ENCODE results near the gene PCDH17. TPM values are rescaled to one million over a fixed set of nuclear protein-coding genes. Genes with fewer than 3 reads are reported as not detected.

PCDH17 gene
- total RNA-seq, 1 donor from 2014 or later: under 0.01 TPM

- FAIRE-seq: no peak
- DNase-seq (ENCODE audit: low read depth): no peak
- TF ChIP-seq, protein P1, sequence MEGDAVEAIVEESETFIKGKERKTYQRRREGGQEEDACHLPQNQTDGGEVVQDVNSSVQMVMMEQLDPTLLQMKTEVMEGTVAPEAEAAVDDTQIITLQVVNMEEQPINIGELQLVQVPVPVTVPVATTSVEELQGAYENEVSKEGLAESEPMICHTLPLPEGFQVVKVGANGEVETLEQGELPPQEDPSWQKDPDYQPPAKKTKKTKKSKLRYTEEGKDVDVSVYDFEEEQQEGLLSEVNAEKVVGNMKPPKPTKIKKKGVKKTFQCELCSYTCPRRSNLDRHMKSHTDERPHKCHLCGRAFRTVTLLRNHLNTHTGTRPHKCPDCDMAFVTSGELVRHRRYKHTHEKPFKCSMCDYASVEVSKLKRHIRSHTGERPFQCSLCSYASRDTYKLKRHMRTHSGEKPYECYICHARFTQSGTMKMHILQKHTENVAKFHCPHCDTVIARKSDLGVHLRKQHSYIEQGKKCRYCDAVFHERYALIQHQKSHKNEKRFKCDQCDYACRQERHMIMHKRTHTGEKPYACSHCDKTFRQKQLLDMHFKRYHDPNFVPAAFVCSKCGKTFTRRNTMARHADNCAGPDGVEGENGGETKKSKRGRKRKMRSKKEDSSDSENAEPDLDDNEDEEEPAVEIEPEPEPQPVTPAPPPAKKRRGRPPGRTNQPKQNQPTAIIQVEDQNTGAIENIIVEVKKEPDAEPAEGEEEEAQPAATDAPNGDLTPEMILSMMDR (IDR thresholded peaks at IDR 0.05; ENCODE audit: insufficient read depth, low read length, severe bottlenecking): no peak
- Histone ChIP-seq H3K36me3 (ENCODE audit: control insufficient read depth, insufficient read depth, low read length) (no peaks in the 10 kb centered on the region), H3K27me3 (ENCODE audit: control insufficient read depth, insufficient read depth, low read length) (no peaks in the 10 kb centered on the region), H3K4me3 (ENCODE audit: low read depth, low read length) (no peak overlapping the region)
These were observed 93.1 kb downstream of the PCDH17 start for GRCh38 chr13:57724486-57725272.

DNA sequence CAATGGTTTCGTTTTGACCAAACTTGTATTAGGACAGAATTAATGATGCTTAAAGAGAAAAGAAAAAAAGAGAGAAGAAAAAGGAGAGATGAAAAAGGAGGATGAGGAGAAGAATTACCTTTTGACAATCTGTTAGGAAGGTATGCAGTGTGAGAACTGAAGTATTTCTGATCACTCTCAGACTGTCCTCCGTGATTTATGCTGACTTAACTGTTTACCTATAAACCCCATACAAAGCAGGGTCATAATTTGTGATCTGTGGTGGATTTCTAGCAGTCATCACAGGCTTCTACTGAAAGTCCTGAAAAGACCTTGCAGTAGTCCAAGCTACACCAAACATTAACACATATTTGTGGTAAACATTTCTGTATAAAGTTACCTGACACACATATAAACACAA, 93.9 kb downstream of the PCDH17 start:
- TF ChIP-seq, protein P1 (IDR thresholded peaks at IDR 0.05; ENCODE audit: insufficient read depth, low read length, severe bottlenecking): no peak
- Histone ChIP-seq H3K4me3 (ENCODE audit: low read depth, low read length) (no peak overlapping the region), H3K27me3 (ENCODE audit: control insufficient read depth, insufficient read depth, low read length) (no peaks in the 10 kb centered on the region), H3K36me3 (ENCODE audit: control insufficient read depth, insufficient read depth, low read length) (no peaks in the 10 kb centered on the region)
- no peak for DNase-seq (ENCODE audit: low read depth)
- no peak for FAIRE-seq

DNA sequence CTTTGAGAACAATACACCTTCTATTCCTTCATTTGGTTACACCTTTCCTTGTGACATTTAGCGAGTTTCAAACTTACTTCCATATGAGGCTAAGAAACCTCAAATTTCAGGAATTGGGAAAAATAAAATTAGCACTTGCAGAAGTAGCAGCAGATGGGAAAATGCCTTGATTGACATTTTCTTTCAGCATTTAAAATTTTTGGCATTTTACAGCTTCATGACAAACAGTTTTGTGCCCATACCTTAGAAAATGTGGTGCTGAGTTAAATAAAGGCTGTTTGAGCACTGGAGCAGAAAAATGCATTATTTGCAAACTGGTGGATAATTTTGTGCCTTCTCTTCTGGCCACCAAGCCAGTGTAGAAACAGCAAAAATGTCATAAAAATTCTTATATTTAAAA, 95.4 kb downstream of the PCDH17 start:
- TF ChIP-seq, protein P1 (IDR thresholded peaks at IDR 0.05; ENCODE audit: insufficient read depth, low read length, severe bottlenecking): no peak
- DNase-seq (ENCODE audit: low read depth) (no peak), FAIRE-seq (no peak)
- Histone ChIP-seq H3K4me3 (ENCODE audit: low read depth, low read length) (no peak overlapping the region), H3K36me3 (ENCODE audit: control insufficient read depth, insufficient read depth, low read length) (no peaks in the 10 kb centered on the region), H3K27me3 (ENCODE audit: control insufficient read depth, insufficient read depth, low read length) (no peaks in the 10 kb centered on the region)

- Histone ChIP-seq H3K27me3 (ENCODE audit: control insufficient read depth, insufficient read depth, low read length) (no peaks in the 10 kb centered on the region), H3K4me3 (ENCODE audit: low read depth, low read length) (no peak overlapping the region), H3K36me3 (ENCODE audit: control insufficient read depth, insufficient read depth, low read length) (no peaks in the 10 kb centered on the region)
- DNase-seq (ENCODE audit: low read depth): no peak
- no peak for FAIRE-seq
- TF ChIP-seq, protein P1 (IDR thresholded peaks at IDR 0.05; ENCODE audit: insufficient read depth, low read length, severe bottlenecking): no peak
These were observed 102.8 kb downstream of the PCDH17 start for GRCh38 chr13:57734306-57734705.

DNA sequence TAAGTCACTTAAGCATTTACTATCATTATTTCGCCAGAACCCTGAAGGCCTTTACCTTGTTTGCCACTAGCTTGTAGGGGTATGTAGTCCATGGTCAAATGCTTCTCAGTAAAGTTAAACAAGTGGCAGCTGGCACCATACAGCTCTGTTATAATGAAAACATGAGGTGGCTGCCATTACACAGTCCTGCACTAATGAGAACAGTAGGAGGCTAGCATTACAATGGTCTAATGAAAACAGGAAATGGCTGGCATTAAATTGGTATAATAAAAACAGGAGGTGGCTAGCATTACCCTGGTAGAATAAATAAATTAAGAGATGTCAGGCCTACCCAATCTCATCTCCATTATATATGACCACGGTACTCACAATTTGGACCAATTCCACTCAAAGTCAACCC, 107.5 kb downstream of the PCDH17 start:
- no peaks in the 10 kb centered on the region for H3K27me3 ChIP-seq (ENCODE audit: control insufficient read depth, insufficient read depth, low read length)
- H3K4me3 ChIP-seq (ENCODE audit: low read depth, low read length): no peak overlapping the region
- TF ChIP-seq, protein P1 (IDR thresholded peaks at IDR 0.05; ENCODE audit: insufficient read depth, low read length, severe bottlenecking): no peak
- DNase-seq (ENCODE audit: low read depth): no peak
- no peaks in the 10 kb centered on the region for H3K36me3 ChIP-seq (ENCODE audit: control insufficient read depth, insufficient read depth, low read length)
- no peak for FAIRE-seq

Measured in bronchial epithelial cell (primary cell).